ENCODE measurements around the gene TRAK2. TPM values are rescaled to one million over a fixed set of nuclear protein-coding genes. Genes with fewer than 3 reads are reported as not detected.

The TRAK2 gene
- total RNA-seq, 1 experiment from 2014 or later: 33.2 TPM

DNA sequence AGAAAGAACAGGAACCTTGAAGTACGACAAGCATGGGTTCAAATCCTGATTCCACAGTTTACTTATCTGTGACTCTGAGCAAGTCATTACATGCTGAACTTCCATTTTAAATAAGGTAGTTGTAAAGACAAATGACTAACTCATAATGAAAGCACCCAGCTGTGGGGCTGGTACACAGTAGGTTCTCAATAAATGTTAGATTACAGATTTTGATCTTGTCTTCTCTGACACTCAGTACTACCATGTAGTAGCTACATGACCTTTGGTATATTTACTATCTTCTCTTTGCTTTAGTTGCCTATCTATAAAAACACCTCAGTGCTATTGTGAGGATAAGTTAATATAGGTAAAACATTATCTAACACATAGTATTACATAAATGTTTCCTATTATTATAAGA, 3.2 kb downstream of the TRAK2 start:
- Histone ChIP-seq H3K36me3 (ENCODE audit: low read depth) (no peaks in the 10 kb centered on the region), H3K27ac (no peak overlapping the region), H3K9me3 (ENCODE audit: insufficient read depth, low read depth) (no peaks in the 10 kb centered on the region), H3K4me1 (replicated peaks; ENCODE audit: insufficient read depth) (peaks cover 34% of the 10 kb centered on the region), H3F3A (ENCODE audit: insufficient read depth, low read depth) (peaks cover 8% of the 10 kb centered on the region; the same call in 1 of the 2 replicates), H4K20me1 (ENCODE audit: insufficient read depth) (no peaks in the 10 kb centered on the region), H3K79me2 (ENCODE audit: low read depth) (peaks cover 34% of the 10 kb centered on the region), H2AFZ (no peak overlapping the region), H3K9me2 (ENCODE audit: insufficient read depth) (no peaks in the 10 kb centered on the region), H3K27me3 (ENCODE audit: insufficient read depth, low read depth) (no peaks in the 10 kb centered on the region), H3K4me2 (no peak overlapping the region), H3K4me3 (no peak overlapping the region)
- intact Hi-C loops (cut with micrococcal nuclease; ENCODE audit: unreplicated experiment): no loop called here
- ChIA-PET CTCF (no interaction called here), POLR2A (ENCODE audit: unreplicated experiment) (no interaction called here)
- DNase-seq: no peak
- no TSS peak for BruUV-seq (replicated peaks)
- TF ChIP-seq CTCF (conservative IDR thresholded peaks at IDR 0.05): no peak
- no peak for TF ChIP-seq EZH2 (IDR thresholded peaks at IDR 0.05; ENCODE audit: low read depth)

GRCh38 chr2:201447086-201447485, 4.2 kb downstream of the TRAK2 start:
- ChIA-PET POLR2A (ENCODE audit: unreplicated experiment) (no interaction called here), CTCF (no interaction called here)
- Histone ChIP-seq H3K4me1 (replicated peaks; ENCODE audit: insufficient read depth) (peaks cover 25% of the 10 kb centered on the region), H3K27me3 (ENCODE audit: insufficient read depth, low read depth) (no peaks in the 10 kb centered on the region), H3K9me3 (ENCODE audit: insufficient read depth, low read depth) (no peaks in the 10 kb centered on the region), H3K36me3 (ENCODE audit: low read depth) (no peaks in the 10 kb centered on the region), H3K27ac (no peak overlapping the region), H2AFZ (no peak overlapping the region), H3K79me2 (ENCODE audit: low read depth) (peaks cover 31% of the 10 kb centered on the region), H3F3A (ENCODE audit: insufficient read depth, low read depth) (peaks cover 8% of the 10 kb centered on the region; the same call in 1 of the 2 replicates), H3K4me3 (no peak overlapping the region), H3K9me2 (ENCODE audit: insufficient read depth) (no peaks in the 10 kb centered on the region), H4K20me1 (ENCODE audit: insufficient read depth) (no peaks in the 10 kb centered on the region), H3K4me2 (no peak overlapping the region)
- intact Hi-C loops (cut with micrococcal nuclease; ENCODE audit: unreplicated experiment): no loop called here
- BruUV-seq (replicated peaks): no TSS peak
- no peak for TF ChIP-seq EZH2 (IDR thresholded peaks at IDR 0.05; ENCODE audit: low read depth)
- TF ChIP-seq CTCF (conservative IDR thresholded peaks at IDR 0.05): no peak
- DNase-seq: no peak

DNA sequence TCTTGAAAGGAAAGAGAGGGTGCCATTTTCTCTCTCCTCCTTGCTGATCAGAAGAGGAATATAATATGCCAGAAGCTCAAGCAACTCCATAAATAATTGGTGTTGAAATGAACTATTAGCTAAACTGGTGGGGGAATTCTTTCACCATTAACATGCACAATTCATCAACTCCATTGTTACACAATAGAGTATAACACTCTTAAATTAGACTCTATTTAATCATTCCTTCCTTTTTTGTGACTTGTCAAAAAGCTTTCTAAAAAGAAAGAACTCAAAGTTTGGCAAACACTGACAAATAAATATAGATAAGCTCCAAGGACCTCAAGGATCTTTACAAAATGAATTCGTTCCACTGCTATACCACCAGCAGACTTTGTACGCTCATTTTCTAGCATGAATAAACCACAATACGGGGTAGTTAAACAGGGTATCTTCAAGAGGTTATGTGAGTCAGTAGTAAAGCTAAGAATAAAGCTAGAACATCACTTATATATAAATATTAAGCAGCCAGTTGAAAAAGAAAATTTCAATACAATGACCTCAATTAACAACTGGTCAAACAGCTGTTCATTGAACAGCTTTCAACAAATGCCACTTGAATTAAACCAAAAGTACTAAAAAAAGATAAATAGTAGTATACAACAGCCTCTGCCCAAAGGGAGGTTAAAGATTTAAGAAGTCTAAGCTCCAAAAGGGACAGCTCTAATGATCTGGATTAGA, 6.4 kb downstream of the TRAK2 start:
- intact Hi-C loops (cut with micrococcal nuclease; ENCODE audit: unreplicated experiment): no loop called here
- Histone ChIP-seq H2AFZ (no peak overlapping the region), H3K9me2 (ENCODE audit: insufficient read depth) (no peaks in the 10 kb centered on the region), H3F3A (ENCODE audit: insufficient read depth, low read depth) (peaks cover 17% of the 10 kb centered on the region), H3K79me2 (ENCODE audit: low read depth) (peaks cover 20% of the 10 kb centered on the region), H3K27ac (no peak overlapping the region), H3K36me3 (ENCODE audit: low read depth) (no peaks in the 10 kb centered on the region), H3K27me3 (ENCODE audit: insufficient read depth, low read depth) (no peaks in the 10 kb centered on the region), H3K4me1 (replicated peaks; ENCODE audit: insufficient read depth) (peaks cover 33% of the 10 kb centered on the region), H3K4me2 (no peak overlapping the region), H3K9me3 (ENCODE audit: insufficient read depth, low read depth) (no peaks in the 10 kb centered on the region), H3K4me3 (no peak overlapping the region), H4K20me1 (ENCODE audit: insufficient read depth) (no peaks in the 10 kb centered on the region)
- no TSS peak for BruUV-seq (replicated peaks)
- ChIA-PET CTCF (no interaction called here), POLR2A (ENCODE audit: unreplicated experiment) (no interaction called here)
- no peak for TF ChIP-seq CTCF (conservative IDR thresholded peaks at IDR 0.05)
- no peak for TF ChIP-seq EZH2 (IDR thresholded peaks at IDR 0.05; ENCODE audit: low read depth)
- DNase-seq: no peak

Measured in PC-9 (cell line).